H9 (cell line): Measurements from ENCODE around the gene MEA1. TPM values are rescaled to one million over a fixed set of nuclear protein-coding genes. Genes with fewer than 3 reads are reported as not detected.

Experiments
- DNase-seq: peaks from one replicate; pipeline ENCODE4 v3.0.0-alpha.2; 2017
- H2AFZ ChIP-seq: one replicate; pipeline ENCODE4 v1.6.1; 2013; ENCODE audit warnings: mild to moderate bottlenecking, low read length, control low read depth, moderate library complexity
- H2AK5ac ChIP-seq: 2 replicates; pipeline ENCODE4 v1.6.1; 2013; ENCODE audit warnings: low read length, control low read depth, mixed read lengths; ENCODE audit not compliant: insufficient read length
- H2BK120ac ChIP-seq: one replicate; pipeline ENCODE4 v1.6.1; 2013; ENCODE audit warnings: low read depth, mild to moderate bottlenecking, low read length, control low read depth, inconsistent platforms; ENCODE audit not compliant: poor library complexity, severe bottlenecking
- H2BK12ac ChIP-seq: 2 replicates; pipeline ENCODE4 v1.6.1; 2013; ENCODE audit warnings: low read length, control low read depth, mixed read lengths, low read depth; ENCODE audit not compliant: insufficient read length
- H2BK15ac ChIP-seq: 2 replicates; pipeline ENCODE4 v1.6.1; 2013; ENCODE audit warnings: low read depth, low read length, control low read depth
- H2BK20ac ChIP-seq: one replicate; pipeline ENCODE4 v1.6.1; 2013; ENCODE audit warnings: low read depth, mild to moderate bottlenecking, low read length, control low read depth, inconsistent platforms; ENCODE audit not compliant: poor library complexity, severe bottlenecking
- H2BK5ac ChIP-seq: 2 replicates; pipeline ENCODE4 v1.6.1; 2013; ENCODE audit warnings: low read length, control low read depth, mixed read lengths; ENCODE audit not compliant: insufficient read length
- H3K14ac ChIP-seq: 2 replicates; pipeline ENCODE4 v1.6.1; 2013; ENCODE audit warnings: low read length, control low read depth; ENCODE audit not compliant: insufficient read depth
- H3K18ac ChIP-seq: 2 replicates; pipeline ENCODE4 v1.6.1; 2013; ENCODE audit warnings: low read depth, mild to moderate bottlenecking, mixed read lengths, low read length, control low read depth; ENCODE audit not compliant: insufficient read length
- H3K23ac ChIP-seq: 2 replicates; pipeline ENCODE4 v1.6.1; 2013; ENCODE audit warnings: low read length, control low read depth, mixed read lengths, low read depth; ENCODE audit not compliant: insufficient read length
- H3K23me2 ChIP-seq: 2 replicates; pipeline ENCODE4 v1.6.1; 2013; ENCODE audit warnings: low read depth, mild to moderate bottlenecking, mixed read lengths, low read length, control low read depth; ENCODE audit not compliant: insufficient read length, poor library complexity, severe bottlenecking
- H3K27ac ChIP-seq: 2 replicates; pipeline ENCODE4 v1.5.1; 2013; ENCODE audit warnings: low read length, control low read depth, mixed read lengths, low read depth; ENCODE audit not compliant: insufficient read length
- H3K27me3 ChIP-seq: 2 replicates; pipeline ENCODE4 v1.6.1; 2013; ENCODE audit warnings: low read length, control low read depth, inconsistent platforms; ENCODE audit not compliant: insufficient read depth
- H3K4ac ChIP-seq: 2 replicates; pipeline ENCODE4 v1.6.1; 2013; ENCODE audit warnings: low read depth, mild to moderate bottlenecking, control low read depth, inconsistent platforms, low read length, moderate library complexity
- H3K4me1 ChIP-seq: 2 replicates; pipeline ENCODE4 v1.6.1; 2013; ENCODE audit warnings: low read length, control low read depth, inconsistent platforms; ENCODE audit not compliant: insufficient read depth
- H3K4me2 ChIP-seq: 2 replicates; pipeline ENCODE4 v1.6.1; 2013; ENCODE audit warnings: low read length, control low read depth, mixed read lengths; ENCODE audit not compliant: insufficient read length, insufficient read depth
- H3K56ac ChIP-seq: 2 replicates; pipeline ENCODE4 v1.6.1; 2013; ENCODE audit warnings: low read depth, mild to moderate bottlenecking, mixed read lengths, low read length, control low read depth; ENCODE audit not compliant: insufficient read length
- H3K79me1 ChIP-seq: 2 replicates; pipeline ENCODE4 v1.6.1; 2013; ENCODE audit warnings: low read depth, mild to moderate bottlenecking, moderate library complexity, low read length, control low read depth, inconsistent platforms; ENCODE audit not compliant: insufficient read depth, poor library complexity, severe bottlenecking
- H3K79me2 ChIP-seq: 2 replicates; pipeline ENCODE4 v1.6.1; 2013; ENCODE audit warnings: low read length, control low read depth, inconsistent platforms; ENCODE audit not compliant: insufficient read depth
- H3K9ac ChIP-seq: 2 replicates; pipeline ENCODE4 v1.6.1; 2013; ENCODE audit warnings: low read length, control low read depth, mixed read lengths; ENCODE audit not compliant: insufficient read length; ENCODE audit errors: extremely low read depth
- H3K9me3 ChIP-seq: one replicate; pipeline ENCODE4 v1.6.1; 2013; ENCODE audit warnings: low read depth, low read length, inconsistent platforms; ENCODE audit not compliant: control insufficient read depth
- H3T11ph ChIP-seq: one replicate; pipeline ENCODE4 v1.6.1; 2013; ENCODE audit warnings: mild to moderate bottlenecking, low read length, control low read depth, inconsistent platforms
- H4K20me1 ChIP-seq: one replicate; pipeline ENCODE4 v1.6.1; 2013; ENCODE audit not compliant: control insufficient read depth, insufficient read length, insufficient read depth
- H4K5ac ChIP-seq: 2 replicates; pipeline ENCODE4 v1.6.1; 2013; ENCODE audit warnings: low read depth, mild to moderate bottlenecking, mixed read lengths, low read length, control low read depth; ENCODE audit not compliant: insufficient read length
- H4K8ac ChIP-seq: replicated peaks from 2 replicates; pipeline ENCODE4 v1.6.1; 2013; ENCODE audit warnings: low read length, control low read depth, mixed read lengths, low read depth; ENCODE audit not compliant: insufficient read length
- H4K91ac ChIP-seq: 2 replicates; pipeline ENCODE4 v1.6.1; 2013; ENCODE audit warnings: low read depth, mild to moderate bottlenecking, moderate library complexity, mixed read lengths, low read length, control low read depth; ENCODE audit not compliant: insufficient read length
- H3K27ac Mint-ChIP-seq, 3 experiments: 2 replicates in 2 of 3; 3 replicates in 1 of 3; pipeline ENCODE4 v1.8.0; 2020 to 2021; ENCODE audit warnings: mixed read lengths in 3 of 3, mild to moderate bottlenecking in 1 of 3, moderate library complexity in 1 of 3
- H3K27me3 Mint-ChIP-seq: 2 replicates; pipeline ENCODE4 v1.8.0; 2021; ENCODE audit warnings: low read depth, mild to moderate bottlenecking, moderate library complexity, mixed read lengths
- H3K36me3 Mint-ChIP-seq, 3 experiments: 2 replicates in 2 of 3; 3 replicates in 1 of 3; pipeline ENCODE4 v1.8.0; 2020 to 2021; ENCODE audit warnings: low read depth in 3 of 3, mixed read lengths in 3 of 3; ENCODE audit not compliant: insufficient read depth in 1 of 3
- H3K4me1 Mint-ChIP-seq, 2 experiments: 2 replicates each; pipeline ENCODE4 v1.8.0; 2020; ENCODE audit warnings: mixed read lengths in 2 of 2
- H3K4me3 Mint-ChIP-seq, 2 experiments: 2 replicates in 1 of 2; 3 replicates in 1 of 2; pipeline ENCODE4 v1.8.0; 2020 to 2021; ENCODE audit warnings: mild to moderate bottlenecking in 2 of 2, mixed read lengths in 2 of 2, moderate library complexity in 1 of 2
- H3K9me3 Mint-ChIP-seq, 2 experiments: 2 replicates in 1 of 2; 3 replicates in 1 of 2; pipeline ENCODE4 v1.8.0; 2020; ENCODE audit warnings: mild to moderate bottlenecking in 2 of 2, mixed read lengths in 2 of 2, moderate library complexity in 1 of 2
- CTCF ChIP-seq: fragments of 200-600 bp; sonication (generic); conservative IDR thresholded peaks from 3 replicates; pipeline ENCODE4 v1.8.0; 2021; ENCODE audit warnings: antibody characterized with exemption, mild to moderate bottlenecking
- WGBS: extraction: QIAGEN DNeasy Blood & Tissue Kit; methylation state at CpG from one replicate; pipeline ENCODE4 v1.1.7; 2013; ENCODE audit warnings: missing lambda C conversion rate, low lambda C conversion rate, mixed read lengths; ENCODE audit not compliant: insufficient read length; ENCODE audit errors: extremely low coverage; 5-methylcytosine and 5-hydroxymethylcytosine counted together
- total RNA-seq: library from RNA; stranded (reverse); gene quantifications from 2 replicates; pipeline ENCODE4 v1.2.1, GENCODE V29; 2021

Gene MEA1
- total RNA-seq, 1 experiment from 2014 or later: 113 TPM

GRCh38 chr6:43033496-43034189 lies 19.9 kb upstream of the MEA1 start:
- Histone ChIP-seq H3K9me3 (no peaks in the 10 kb centered on the region), H3K23ac (no peak overlapping the region), H2BK5ac (no peak overlapping the region), H3K27ac (no peak overlapping the region), H2BK15ac (no peak overlapping the region), H3K27me3 (no peaks in the 10 kb centered on the region), H2AK5ac (no peak overlapping the region), H3K4me1 (no peaks in the 10 kb centered on the region), H2BK12ac (no peak overlapping the region), H3K9ac (no peak overlapping the region), H2AFZ (no peak overlapping the region), H3K79me1 (no peaks in the 10 kb centered on the region), H3K79me2 (no peaks in the 10 kb centered on the region), H4K5ac (no peak overlapping the region), H3T11ph (no peak overlapping the region), H3K14ac (no peak overlapping the region), H3K56ac (no peak overlapping the region), H2BK120ac (no peak overlapping the region), H3K4me2 (no peak overlapping the region), H3K23me2 (no peaks in the 10 kb centered on the region), H3K4ac (no peak overlapping the region), H4K8ac (no peak overlapping the region), H3K18ac (no peak overlapping the region), H2BK20ac (no peak overlapping the region), H4K20me1 (no peaks in the 10 kb centered on the region), H4K91ac (no peak overlapping the region)
- Mint-ChIP-seq H3K4me1 (no peaks in the 10 kb centered on the region), H3K27me3 (no peaks in the 10 kb centered on the region; the same call in none of the 2 replicates), H3K27ac (no peak overlapping the region), H3K4me3 (no peak overlapping the region), H3K9me3 (no peaks in the 10 kb centered on the region), H3K36me3 (peaks cover 41 to 90% (median 70%) of the 10 kb centered on the region in 3 experiments; a peak in 6 of 7 replicates)
- DNase-seq: no peak
- TF ChIP-seq CTCF: no peak
- no CpG with 5 or more reads among the region's 2 CpGs for WGBS
